ENCODE measurements around the gene CIB2. TPM values are rescaled to one million over a fixed set of nuclear protein-coding genes. Genes with fewer than 3 reads are reported as not detected.

CIB2 gene
- total RNA-seq, 4 donors from 2014 or later: 11.4 to 18.3 (median 15.9) TPM

DNA sequence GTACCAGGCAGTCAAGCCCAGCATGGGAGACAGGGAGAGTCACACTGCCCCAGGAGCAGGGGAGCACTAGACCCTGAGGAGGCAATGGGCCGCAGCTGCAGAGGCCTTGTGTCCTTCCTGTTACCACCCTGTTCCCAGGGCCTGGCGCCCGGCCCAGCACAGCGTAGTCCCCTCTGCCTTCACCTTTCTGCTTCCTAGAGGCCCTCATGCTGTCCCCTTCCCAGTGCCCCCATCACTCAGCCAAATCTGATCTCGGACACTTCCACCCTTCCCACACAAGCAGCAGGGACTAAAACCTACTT is 46.8 kb downstream of the CIB2 start:
- Histone ChIP-seq H3K27me3 (no peaks in the 10 kb centered on the region), H3K4me3 (no peak overlapping the region), H3K27ac (replicated peaks in 1 of 4) (no peak overlapping the region), H3K4me1 (peaks cover 0 to 9% (median 3%) of the 10 kb centered on the region in 4 donors), H3K9me3 (no peaks in the 10 kb centered on the region), H3K36me3 (no peaks in the 10 kb centered on the region)
- intact Hi-C loops (cut with DNase I): no loop called here
- WGBS: 64% methylated on average over 5 of the region's 5 CpGs
- TF ChIP-seq, protein P1, sequence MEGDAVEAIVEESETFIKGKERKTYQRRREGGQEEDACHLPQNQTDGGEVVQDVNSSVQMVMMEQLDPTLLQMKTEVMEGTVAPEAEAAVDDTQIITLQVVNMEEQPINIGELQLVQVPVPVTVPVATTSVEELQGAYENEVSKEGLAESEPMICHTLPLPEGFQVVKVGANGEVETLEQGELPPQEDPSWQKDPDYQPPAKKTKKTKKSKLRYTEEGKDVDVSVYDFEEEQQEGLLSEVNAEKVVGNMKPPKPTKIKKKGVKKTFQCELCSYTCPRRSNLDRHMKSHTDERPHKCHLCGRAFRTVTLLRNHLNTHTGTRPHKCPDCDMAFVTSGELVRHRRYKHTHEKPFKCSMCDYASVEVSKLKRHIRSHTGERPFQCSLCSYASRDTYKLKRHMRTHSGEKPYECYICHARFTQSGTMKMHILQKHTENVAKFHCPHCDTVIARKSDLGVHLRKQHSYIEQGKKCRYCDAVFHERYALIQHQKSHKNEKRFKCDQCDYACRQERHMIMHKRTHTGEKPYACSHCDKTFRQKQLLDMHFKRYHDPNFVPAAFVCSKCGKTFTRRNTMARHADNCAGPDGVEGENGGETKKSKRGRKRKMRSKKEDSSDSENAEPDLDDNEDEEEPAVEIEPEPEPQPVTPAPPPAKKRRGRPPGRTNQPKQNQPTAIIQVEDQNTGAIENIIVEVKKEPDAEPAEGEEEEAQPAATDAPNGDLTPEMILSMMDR (IDR thresholded peaks at IDR 0.05): no peak
- TF ChIP-seq EP300 (IDR thresholded peaks at IDR 0.05): no peak
- TF ChIP-seq POLR2AphosphoS5 (IDR thresholded peaks at IDR 0.05): no peak
- no peak for TF ChIP-seq POLR2A (IDR thresholded peaks at IDR 0.05; ENCODE audit: low read depth)
- no peak for DNase-seq (ENCODE audit: extremely low spot score)

DNA sequence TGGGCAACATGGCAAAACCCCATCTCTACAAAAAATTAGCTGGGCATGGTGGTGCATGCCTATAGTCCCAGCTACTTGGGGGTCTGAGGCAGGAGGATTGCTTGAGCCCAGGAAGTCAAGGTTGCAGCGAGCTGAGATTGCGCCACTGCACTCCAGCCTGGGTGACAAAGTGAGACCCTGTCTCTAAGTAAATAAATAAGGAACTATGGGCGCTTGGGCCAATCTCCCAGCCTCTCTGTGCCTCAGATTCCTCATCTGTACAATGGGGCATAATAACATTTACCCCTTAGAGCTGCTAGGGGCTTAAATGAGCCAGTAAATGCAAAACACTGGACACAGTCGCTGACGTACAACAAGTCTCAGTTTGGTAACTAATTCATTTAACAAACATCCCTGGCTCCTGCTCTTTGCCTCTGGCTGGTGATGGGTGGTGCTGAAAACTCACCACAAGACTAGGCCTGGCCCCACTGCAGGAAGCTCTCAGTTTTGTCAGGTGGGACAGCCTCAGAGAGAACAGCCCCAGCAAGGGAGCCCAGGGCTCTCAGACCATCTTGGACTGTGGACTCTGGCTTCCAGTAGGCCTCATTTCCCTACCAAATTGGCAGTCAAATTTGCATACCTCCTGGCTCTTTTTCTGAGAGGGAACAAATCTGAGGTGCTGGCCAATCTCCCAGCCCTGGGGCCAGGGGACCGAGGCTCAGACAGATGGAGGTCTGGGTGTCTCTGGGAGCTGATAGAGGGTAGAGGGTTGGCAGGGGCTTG is 47.4 kb downstream of the CIB2 start:
- H3K27me3 ChIP-seq: no peaks in the 10 kb centered on the region
- peaks cover 0 to 9% (median 3%) of the 10 kb centered on the region in 4 donors for H3K4me1 ChIP-seq
- H3K27ac ChIP-seq (replicated peaks in 1 of 4): no peak overlapping the region
- no peaks in the 10 kb centered on the region for H3K36me3 ChIP-seq
- 89% methylated on average over 5 of the region's 6 CpGs for WGBS
- intact Hi-C loops (cut with DNase I): no loop called here
- H3K9me3 ChIP-seq: no peaks in the 10 kb centered on the region
- H3K4me3 ChIP-seq: no peak overlapping the region
- no peak for TF ChIP-seq EP300 (IDR thresholded peaks at IDR 0.05)
- TF ChIP-seq, protein P1 (IDR thresholded peaks at IDR 0.05): no peak
- TF ChIP-seq POLR2A (IDR thresholded peaks at IDR 0.05; ENCODE audit: low read depth): no peak
- TF ChIP-seq POLR2AphosphoS5 (IDR thresholded peaks at IDR 0.05): no peak
- DNase-seq (ENCODE audit: extremely low spot score): no peak

DNA sequence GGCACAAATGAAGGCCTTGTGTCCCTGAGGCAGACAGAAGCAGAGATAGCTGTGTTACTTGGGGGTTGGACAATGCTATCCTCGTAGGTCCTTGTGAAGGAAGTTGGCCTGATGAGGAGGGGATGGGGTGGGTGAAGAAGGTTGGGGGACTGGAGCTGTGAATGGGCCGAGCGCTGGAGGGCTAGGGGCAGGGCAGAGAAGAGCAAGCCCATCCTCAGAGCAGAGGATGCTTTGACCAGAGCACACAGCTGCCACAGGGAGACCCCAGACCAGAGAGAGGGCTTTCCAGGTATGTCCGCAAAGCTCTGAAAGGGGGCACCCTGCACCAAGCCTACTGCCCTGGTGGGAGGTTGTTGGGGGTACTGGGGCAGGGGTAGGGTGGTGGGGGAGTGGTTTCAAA is 48.1 kb downstream of the CIB2 start:
- Histone ChIP-seq H3K9me3 (no peaks in the 10 kb centered on the region), H3K4me3 (no peak overlapping the region), H3K36me3 (no peaks in the 10 kb centered on the region), H3K27me3 (no peaks in the 10 kb centered on the region), H3K27ac (replicated peaks in 1 of 4) (no peak overlapping the region), H3K4me1 (peaks cover 0 to 13% (median 6%) of the 10 kb centered on the region in 4 donors)
- no peak for DNase-seq (ENCODE audit: extremely low spot score)
- TF ChIP-seq EP300 (IDR thresholded peaks at IDR 0.05) (no peak), POLR2A (IDR thresholded peaks at IDR 0.05; ENCODE audit: low read depth) (no peak), POLR2AphosphoS5 (IDR thresholded peaks at IDR 0.05) (no peak)
- TF ChIP-seq, protein P1 (IDR thresholded peaks at IDR 0.05): no peak
- WGBS: 95% methylated on average over 4 of the region's 4 CpGs
- intact Hi-C loops (cut with DNase I): no loop called here

DNA sequence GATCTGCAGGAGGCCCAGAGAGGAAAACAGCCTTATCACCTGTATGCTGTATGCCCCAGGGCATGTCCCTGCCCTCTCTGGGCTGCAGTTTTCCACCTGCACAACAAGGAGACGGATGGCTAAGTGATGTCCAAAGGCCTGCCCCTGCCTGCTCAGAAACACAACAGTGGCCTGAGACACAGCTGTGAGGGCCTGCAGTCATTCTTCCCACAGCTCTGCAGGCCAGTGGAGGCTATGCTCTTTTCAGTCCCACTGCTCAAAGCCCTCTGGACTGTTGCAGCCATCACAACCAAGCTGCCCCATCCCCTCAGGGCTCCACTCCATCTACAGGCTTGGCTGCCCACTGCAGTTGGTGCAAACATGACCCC is 48.5 kb downstream of the CIB2 start:
- intact Hi-C loops (cut with DNase I): no loop called here
- Histone ChIP-seq H3K27ac (replicated peaks in 1 of 4) (no peak overlapping the region), H3K9me3 (no peaks in the 10 kb centered on the region), H3K27me3 (no peaks in the 10 kb centered on the region), H3K36me3 (no peaks in the 10 kb centered on the region), H3K4me1 (peaks cover 0 to 18% (median 10%) of the 10 kb centered on the region in 4 donors), H3K4me3 (no peak overlapping the region)
- DNase-seq (ENCODE audit: extremely low spot score): no peak
- TF ChIP-seq POLR2AphosphoS5 (IDR thresholded peaks at IDR 0.05): no peak
- TF ChIP-seq, protein P1 (IDR thresholded peaks at IDR 0.05): no peak
- TF ChIP-seq EP300 (IDR thresholded peaks at IDR 0.05): no peak
- no peak for TF ChIP-seq POLR2A (IDR thresholded peaks at IDR 0.05; ENCODE audit: low read depth)
- no CpG with 5 or more reads among the region's 1 CpG for WGBS

Measured in esophagus muscularis mucosa (tissue), 4 donors.